ENCODE measurements around the gene NRIP1. TPM values are rescaled to one million over a fixed set of nuclear protein-coding genes. Genes with fewer than 3 reads are reported as not detected.

The NRIP1 gene
- total and polyA plus RNA-seq, 9 of the 15 experiments (the other 6 are each of a cell fraction or from before 2014, with no cell fraction given): 4.3 to 42.8 (median 19.6) TPM

DNA sequence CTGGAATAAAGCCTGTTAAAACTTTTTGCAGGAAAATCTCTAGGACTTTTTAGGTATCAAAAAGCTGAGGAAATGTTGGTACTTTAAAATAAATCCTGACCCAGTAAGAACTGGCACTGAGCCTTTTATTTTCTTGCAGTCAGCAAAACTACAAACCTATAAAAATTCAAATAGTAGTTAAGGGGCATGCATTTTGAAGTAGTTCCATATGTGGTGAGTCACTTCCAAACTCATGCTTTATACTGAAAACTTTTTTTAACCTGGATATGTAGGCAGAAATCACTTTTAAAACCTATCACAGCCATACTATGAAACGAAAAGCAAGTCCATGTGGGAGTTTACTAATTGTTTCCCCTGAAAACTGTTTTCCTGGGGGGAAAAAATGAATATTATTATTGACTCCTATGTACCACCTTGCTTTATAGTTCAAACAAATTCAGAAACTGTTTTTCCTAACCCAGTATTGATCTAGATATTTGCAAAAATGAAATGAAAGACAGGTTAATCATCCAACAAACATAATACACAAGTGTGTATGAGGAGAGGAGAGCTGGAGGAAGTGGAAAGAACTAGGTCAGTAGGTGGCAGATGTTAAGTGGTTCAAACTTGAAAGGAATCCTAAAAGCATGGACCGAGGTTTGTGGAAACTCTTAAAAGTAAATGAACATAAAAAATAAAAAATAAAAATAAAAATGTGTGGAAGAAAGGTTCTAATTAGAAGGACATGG is 30.5 kb downstream of the NRIP1 start:
- FAIRE-seq: no peak
- POLR2A ChIA-PET: interaction anchor here (1.0 kb wide), 1 partner anchor 16 kb away, joined by 4 read pairs; no protein-coding TSS in a partner anchor
- no peak for ATAC-seq

More for the DNA sequence above, 30.5 kb downstream of the NRIP1 start:
- WGBS (ENCODE audit: insufficient coverage, low coverage, missing lambda C conversion rate): 74% methylated on average over 2 of the region's 2 CpGs
- no peak overlapping the region for H2AFZ ChIP-seq (ENCODE audit: low read depth, low read length)
- no peaks in the 10 kb centered on the region for H3K9me1 ChIP-seq (ENCODE audit: control insufficient read depth, insufficient read depth, low read length)
- CTCF ChIA-PET (ENCODE audit: low intra/inter-chr PET ratio): no interaction called here
- in situ Hi-C loops (cut with MboI): loop anchor here (25.0 kb wide), 1 partner anchor 1697 kb away; no protein-coding TSS in a partner anchor
- no peak overlapping the region for H3K9ac ChIP-seq (ENCODE audit: insufficient read depth in 1 of 2, low read depth in 2 of 2, low read length in 2 of 2)
- no peak overlapping the region for H3K27ac ChIP-seq (ENCODE audit: extremely low read depth, low read depth, low read length)
- no peaks in the 10 kb centered on the region for H3K9me3 ChIP-seq (replicated peaks; ENCODE audit: control insufficient read depth, insufficient read depth, low read depth, low read length)
- H3K79me2 ChIP-seq (ENCODE audit: control insufficient read depth, insufficient read depth, low read length): peaks cover 75% of the 10 kb centered on the region
- DNase-seq (ENCODE audit: extremely low read depth in 1 of 4, low spot score in 3 of 4): no peak
- intact Hi-C loops (cut with micrococcal nuclease): no loop called here
- H3K36me3 ChIP-seq (ENCODE audit: control insufficient read depth, insufficient read depth, low read length): peaks cover 29% of the 10 kb centered on the region
- no peaks in the 10 kb centered on the region for H4K20me1 ChIP-seq (replicated peaks; ENCODE audit: control insufficient read depth, insufficient read depth, low read length)
- no peak overlapping the region for H3K4me3 ChIP-seq
- TF ChIP-seq ZNF316 (IDR thresholded peaks at IDR 0.05): peak; percentile 18; the same call in 1 of the 2 replicates
- TF ChIP-seq, protein P1, sequence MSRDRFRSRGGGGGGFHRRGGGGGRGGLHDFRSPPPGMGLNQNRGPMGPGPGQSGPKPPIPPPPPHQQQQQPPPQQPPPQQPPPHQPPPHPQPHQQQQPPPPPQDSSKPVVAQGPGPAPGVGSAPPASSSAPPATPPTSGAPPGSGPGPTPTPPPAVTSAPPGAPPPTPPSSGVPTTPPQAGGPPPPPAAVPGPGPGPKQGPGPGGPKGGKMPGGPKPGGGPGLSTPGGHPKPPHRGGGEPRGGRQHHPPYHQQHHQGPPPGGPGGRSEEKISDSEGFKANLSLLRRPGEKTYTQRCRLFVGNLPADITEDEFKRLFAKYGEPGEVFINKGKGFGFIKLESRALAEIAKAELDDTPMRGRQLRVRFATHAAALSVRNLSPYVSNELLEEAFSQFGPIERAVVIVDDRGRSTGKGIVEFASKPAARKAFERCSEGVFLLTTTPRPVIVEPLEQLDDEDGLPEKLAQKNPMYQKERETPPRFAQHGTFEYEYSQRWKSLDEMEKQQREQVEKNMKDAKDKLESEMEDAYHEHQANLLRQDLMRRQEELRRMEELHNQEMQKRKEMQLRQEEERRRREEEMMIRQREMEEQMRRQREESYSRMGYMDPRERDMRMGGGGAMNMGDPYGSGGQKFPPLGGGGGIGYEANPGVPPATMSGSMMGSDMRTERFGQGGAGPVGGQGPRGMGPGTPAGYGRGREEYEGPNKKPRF (IDR thresholded peaks at IDR 0.05; ENCODE audit: low read depth, low read length): no peak
- H3K4me1 ChIP-seq (replicated peaks in 1 of 2; ENCODE audit: control insufficient read depth in 2 of 2, insufficient read depth in 2 of 2, low read length in 2 of 2): no peaks in the 10 kb centered on the region
- no TSS peak for BruUV-seq (replicated peaks)
- no peaks in the 10 kb centered on the region for H3K27me3 ChIP-seq (ENCODE audit: control insufficient read depth in 2 of 2, insufficient read depth in 2 of 2, low read length in 2 of 2)
- H3K4me2 ChIP-seq (ENCODE audit: insufficient read depth, low read length): no peak overlapping the region

Measured in K562 (cell line).